ENCODE data around the gene MAPT.
"Not testable (repeated sequence)": the region's sequence is repeated elsewhere in the genome, so short reads cannot be mapped to it uniquely, and the experiment has no call there.

Gene MAPT

DNA sequence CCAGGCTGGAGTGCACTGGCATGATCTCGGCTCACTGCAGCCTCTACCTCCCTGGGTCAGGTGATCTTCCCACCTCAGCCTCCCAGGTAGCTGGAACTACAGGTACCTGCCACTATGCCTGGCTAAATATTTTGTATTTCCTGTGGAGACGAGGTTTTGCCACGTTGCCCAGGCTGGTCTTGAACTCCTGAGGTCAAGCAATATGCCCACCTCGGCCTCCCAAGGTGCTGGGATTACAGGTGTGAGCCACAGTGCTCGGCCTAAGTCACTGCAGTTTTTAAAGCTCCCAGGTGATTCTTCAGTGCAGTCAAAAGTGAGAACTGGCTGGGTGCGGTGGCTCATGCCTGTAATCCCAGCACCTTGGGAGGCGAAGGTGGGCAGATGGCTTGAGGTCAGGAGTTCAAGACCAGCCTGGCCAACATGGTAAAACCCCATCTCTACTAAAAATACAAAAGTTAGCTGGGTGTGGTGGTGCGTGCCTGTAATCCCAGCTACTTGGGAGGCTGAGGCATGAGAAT lies 125.1 kb downstream of the MAPT start:
- not testable (repeated sequence) for DNase-seq

DNA sequence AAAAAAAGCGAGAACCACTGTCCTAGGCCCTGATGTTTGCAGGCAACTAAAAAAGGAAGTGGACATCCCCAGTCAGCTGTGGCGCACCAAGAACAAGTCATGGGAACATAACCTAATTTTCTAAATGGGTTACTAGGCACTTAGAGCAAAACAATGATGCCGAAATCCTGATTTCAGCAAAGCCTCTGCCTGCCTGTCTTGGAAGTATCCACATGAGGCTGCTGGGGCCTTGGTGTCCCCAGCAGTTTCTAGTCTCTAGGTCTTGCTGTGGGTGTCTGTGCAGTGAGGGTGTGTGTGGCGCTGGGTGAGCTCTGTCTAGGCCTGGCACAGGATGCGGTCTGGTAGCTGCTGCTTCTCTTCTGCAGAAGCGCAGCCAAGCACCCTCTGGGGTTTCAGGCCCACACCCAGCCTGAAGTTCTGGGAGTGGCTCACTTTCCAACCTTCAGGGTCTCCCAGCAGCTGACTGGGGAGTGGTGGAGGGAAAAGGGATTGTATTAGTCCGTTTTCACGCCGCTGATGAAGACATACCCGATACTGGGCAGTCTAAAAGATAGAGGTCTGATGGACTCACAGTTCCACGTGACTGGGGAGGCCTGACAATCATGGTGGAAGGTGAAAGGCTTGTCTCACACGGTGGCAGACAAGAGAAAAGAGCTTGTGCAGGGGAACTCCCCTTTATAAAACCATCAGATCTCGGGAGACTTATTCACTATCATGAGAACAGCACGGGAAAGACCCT lies 125.8 kb downstream of the MAPT start:
- no peak for DNase-seq

DNA sequence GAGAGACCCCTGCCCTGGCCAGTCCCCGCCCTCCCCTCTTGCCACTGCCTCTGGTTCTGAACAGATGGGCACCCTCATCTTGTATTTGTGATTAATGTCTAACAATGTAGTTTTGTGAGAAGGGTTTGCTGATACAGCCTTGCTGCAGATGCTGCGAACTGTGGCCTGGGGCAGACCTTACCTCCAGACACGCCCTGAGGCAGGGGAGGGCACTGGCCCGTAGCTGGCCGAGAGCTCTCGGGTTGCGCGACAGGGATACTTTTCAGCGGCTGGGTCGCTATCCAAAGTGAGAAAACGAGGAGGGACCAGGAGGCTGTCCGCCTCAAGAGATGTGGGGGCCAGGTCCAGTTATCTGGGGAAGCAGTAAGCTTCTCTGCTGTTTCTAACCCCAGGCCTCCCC lies 126.6 kb downstream of the MAPT start:
- no peak for DNase-seq

DNA sequence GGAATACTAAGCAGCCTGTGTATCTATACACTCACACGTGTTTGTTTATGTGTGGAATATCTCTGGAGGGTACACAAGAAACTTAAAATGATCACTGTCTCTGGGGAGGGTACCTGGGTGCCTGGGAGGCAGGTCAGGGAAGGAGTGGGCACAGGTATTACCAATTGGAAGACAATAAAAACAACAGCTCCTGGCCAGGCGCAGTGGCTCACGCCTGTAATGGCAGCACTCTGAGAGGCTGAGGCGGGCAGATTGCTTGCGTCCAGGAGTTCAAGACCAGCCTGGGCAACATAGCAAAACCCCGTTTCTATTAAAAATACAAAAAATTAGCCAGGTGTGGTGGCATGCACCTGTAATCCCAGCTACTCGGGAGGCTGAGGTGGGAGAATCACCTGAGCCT lies 129.0 kb downstream of the MAPT start:
- not testable (repeated sequence) for DNase-seq

DNA sequence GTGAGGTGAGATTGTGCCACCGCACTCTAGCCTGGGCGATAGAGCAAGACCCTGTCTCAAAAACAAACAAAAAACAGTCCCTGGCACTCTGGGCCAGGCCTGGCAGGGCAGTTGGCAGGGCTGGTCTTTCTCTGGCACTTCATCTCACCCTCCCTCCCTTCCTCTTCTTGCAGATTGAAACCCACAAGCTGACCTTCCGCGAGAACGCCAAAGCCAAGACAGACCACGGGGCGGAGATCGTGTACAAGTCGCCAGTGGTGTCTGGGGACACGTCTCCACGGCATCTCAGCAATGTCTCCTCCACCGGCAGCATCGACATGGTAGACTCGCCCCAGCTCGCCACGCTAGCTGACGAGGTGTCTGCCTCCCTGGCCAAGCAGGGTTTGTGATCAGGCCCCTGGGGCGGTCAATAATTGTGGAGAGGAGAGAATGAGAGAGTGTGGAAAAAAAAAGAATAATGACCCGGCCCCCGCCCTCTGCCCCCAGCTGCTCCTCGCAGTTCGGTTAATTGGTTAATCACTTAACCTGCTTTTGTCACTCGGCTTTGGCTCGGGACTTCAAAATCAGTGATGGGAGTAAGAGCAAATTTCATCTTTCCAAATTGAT lies 129.5 kb downstream of the MAPT start:
- DNase-seq: no peak

DNA sequence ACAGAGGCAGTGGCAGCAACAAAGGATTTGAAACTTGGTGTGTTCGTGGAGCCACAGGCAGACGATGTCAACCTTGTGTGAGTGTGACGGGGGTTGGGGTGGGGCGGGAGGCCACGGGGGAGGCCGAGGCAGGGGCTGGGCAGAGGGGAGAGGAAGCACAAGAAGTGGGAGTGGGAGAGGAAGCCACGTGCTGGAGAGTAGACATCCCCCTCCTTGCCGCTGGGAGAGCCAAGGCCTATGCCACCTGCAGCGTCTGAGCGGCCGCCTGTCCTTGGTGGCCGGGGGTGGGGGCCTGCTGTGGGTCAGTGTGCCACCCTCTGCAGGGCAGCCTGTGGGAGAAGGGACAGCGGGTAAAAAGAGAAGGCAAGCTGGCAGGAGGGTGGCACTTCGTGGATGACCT lies 130.2 kb downstream of the MAPT start:
- no peak for DNase-seq

DNA sequence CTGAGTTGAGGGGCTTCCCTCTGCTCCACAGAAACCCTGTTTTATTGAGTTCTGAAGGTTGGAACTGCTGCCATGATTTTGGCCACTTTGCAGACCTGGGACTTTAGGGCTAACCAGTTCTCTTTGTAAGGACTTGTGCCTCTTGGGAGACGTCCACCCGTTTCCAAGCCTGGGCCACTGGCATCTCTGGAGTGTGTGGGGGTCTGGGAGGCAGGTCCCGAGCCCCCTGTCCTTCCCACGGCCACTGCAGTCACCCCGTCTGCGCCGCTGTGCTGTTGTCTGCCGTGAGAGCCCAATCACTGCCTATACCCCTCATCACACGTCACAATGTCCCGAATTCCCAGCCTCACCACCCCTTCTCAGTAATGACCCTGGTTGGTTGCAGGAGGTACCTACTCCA lies 130.7 kb downstream of the MAPT start:
- DNase-seq: no peak

DNA sequence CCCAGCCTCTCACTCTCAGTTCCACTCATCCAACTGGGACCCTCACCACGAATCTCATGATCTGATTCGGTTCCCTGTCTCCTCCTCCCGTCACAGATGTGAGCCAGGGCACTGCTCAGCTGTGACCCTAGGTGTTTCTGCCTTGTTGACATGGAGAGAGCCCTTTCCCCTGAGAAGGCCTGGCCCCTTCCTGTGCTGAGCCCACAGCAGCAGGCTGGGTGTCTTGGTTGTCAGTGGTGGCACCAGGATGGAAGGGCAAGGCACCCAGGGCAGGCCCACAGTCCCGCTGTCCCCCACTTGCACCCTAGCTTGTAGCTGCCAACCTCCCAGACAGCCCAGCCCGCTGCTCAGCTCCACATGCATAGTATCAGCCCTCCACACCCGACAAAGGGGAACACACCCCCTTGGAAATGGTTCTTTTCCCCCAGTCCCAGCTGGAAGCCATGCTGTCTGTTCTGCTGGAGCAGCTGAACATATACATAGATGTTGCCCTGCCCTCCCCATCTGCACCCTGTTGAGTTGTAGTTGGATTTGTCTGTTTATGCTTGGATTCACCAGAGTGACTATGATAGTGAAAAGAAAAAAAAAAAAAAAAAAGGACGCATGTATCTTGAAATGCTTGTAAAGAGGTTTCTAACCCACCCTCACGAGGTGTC lies 131.3 kb downstream of the MAPT start:
- DNase-seq: no peak

DNA sequence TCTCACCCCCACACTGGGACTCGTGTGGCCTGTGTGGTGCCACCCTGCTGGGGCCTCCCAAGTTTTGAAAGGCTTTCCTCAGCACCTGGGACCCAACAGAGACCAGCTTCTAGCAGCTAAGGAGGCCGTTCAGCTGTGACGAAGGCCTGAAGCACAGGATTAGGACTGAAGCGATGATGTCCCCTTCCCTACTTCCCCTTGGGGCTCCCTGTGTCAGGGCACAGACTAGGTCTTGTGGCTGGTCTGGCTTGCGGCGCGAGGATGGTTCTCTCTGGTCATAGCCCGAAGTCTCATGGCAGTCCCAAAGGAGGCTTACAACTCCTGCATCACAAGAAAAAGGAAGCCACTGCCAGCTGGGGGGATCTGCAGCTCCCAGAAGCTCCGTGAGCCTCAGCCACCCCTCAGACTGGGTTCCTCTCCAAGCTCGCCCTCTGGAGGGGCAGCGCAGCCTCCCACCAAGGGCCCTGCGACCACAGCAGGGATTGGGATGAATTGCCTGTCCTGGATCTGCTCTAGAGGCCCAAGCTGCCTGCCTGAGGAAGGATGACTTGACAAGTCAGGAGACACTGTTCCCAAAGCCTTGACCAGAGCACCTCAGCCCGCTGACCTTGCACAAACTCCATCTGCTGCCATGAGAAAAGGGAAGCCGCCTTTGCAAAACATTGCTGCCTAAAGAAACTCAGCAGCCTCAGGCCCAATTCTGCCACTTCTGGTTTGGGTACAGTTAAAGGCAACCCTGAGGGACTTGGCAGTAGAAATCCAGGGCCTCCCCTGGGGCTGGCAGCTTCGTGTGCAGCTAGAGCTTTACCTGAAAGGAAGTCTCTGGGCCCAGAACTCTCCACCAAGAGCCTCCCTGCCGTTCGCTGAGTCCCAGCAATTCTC lies 132.1 kb downstream of the MAPT start:
- no peak for DNase-seq

DNA sequence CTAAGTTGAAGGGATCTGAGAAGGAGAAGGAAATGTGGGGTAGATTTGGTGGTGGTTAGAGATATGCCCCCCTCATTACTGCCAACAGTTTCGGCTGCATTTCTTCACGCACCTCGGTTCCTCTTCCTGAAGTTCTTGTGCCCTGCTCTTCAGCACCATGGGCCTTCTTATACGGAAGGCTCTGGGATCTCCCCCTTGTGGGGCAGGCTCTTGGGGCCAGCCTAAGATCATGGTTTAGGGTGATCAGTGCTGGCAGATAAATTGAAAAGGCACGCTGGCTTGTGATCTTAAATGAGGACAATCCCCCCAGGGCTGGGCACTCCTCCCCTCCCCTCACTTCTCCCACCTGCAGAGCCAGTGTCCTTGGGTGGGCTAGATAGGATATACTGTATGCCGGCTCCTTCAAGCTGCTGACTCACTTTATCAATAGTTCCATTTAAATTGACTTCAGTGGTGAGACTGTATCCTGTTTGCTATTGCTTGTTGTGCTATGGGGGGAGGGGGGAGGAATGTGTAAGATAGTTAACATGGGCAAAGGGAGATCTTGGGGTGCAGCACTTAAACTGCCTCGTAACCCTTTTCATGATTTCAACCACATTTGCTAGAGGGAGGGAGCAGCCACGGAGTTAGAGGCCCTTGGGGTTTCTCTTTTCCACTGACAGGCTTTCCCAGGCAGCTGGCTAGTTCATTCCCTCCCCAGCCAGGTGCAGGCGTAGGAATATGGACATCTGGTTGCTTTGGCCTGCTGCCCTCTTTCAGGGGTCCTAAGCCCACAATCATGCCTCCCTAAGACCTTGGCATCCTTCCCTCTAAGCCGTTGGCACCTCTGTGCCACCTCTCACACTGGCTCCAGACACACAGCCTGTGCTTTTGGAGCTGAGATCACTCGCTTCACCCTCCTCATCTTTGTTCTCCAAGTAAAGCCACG lies 133.0 kb downstream of the MAPT start:
- DNase-seq: no peak

DNA sequence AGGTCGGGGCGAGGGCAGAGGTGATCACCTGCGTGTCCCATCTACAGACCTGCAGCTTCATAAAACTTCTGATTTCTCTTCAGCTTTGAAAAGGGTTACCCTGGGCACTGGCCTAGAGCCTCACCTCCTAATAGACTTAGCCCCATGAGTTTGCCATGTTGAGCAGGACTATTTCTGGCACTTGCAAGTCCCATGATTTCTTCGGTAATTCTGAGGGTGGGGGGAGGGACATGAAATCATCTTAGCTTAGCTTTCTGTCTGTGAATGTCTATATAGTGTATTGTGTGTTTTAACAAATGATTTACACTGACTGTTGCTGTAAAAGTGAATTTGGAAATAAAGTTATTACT lies 133.6 kb downstream of the MAPT start:
- DNase-seq: no peak

DNA sequence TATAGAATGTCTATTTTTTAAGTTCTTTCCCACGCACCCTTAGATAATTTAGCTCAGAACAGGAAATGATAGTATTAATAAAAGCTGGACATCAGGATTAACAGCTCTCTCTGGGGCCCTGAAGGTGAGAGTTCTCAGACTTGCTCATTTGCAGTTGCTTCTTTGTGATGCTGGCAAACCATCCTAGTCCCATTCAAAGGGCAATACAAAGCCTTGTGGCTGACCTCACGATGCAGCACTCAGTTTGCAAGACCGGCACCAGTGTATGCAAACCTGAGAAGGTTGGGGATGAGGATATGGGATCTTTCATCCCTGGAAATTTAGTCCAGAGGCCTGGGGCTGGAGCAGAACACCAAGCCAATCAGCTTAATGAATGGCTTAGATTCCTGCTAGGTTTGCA lies 134.0 kb downstream of the MAPT start:
- DNase-seq: no peak

DNA sequence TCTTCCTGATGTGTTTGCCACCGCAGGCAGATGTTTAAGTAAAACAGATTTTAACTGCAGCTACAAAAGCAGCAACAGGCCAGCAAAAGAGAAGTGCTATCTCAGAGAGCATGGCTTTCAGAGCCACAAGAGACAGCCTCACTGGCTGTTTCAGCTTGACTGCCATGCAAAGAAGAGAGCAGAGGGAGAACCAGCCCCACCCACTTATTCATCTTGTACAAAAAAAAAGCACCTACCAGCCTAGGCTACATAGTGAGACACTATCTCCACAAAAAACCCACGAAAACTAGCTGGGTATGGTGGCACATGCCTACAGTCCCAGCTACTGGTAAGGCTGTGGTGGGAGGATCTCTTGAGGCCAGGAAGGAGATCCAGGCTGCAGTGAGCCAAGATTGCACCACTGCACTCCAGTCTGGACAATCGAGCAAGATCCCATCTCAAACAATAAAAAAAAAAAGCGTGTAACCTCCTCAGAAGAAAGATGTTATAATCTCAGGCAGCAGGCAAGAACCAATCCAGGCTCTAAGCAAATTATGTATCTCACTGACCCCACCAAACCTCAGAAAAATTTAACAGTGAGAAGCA lies 134.7 kb downstream of the MAPT start:
- DNase-seq: no peak

DNA sequence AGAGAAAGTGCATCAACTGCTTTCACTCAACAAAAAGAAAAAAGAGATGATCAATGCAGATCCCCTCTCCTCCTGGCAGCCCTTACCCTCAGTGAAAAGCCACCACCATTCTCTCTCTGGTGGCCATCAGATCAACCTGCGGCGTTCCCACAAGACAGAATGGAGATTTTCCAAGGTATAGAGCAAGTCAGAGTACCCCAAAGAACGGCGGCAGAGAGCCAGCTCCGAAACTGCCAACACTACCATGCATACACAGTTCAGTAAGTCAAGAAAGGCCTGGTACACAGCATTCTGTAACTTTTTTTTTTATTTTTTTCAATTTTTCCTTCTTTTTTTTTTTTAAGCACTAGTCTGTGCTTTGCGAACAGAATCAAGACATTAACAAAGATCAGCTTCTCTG lies 135.3 kb downstream of the MAPT start:
- no peak for DNase-seq

DNA sequence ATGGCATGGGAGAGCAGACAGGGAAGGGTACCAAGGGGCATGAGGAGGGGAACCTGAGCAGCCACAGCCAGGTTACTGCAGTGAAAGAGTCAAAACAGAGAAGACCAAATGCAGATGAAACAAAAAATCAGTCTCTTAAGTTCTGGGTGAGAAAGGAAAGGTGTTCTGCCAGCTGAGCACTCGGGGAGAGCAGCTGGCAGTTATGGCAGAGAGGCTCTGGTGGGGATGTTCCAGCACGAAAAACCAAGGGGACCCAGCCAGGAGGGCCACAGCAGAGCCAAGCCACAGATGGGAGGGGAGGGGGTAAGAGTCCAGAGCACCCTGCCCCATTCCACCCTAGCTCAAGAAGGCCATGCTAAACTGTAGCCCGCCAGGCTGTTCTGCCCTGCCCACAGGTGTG lies 136.4 kb downstream of the MAPT start:
- DNase-seq: no peak

DNA sequence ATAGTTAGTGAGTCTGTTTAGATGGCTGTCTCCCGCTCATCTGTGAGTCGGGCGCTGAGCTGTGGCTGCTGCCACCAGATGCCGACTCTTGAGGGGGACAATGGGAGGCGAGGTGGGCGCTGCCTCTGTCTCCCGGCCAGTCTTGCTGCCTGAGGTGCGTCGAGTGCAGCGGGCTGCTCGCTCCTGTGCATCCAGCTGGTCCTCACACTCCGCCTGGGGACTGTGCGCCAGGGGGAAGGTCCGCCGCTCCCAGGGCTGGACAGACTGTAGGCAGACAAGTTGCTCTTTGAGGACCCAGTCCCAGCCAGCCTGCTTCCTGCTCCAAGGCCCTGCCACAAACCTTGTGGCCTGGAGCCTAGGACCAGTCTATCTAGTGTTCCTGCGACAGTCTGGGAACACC lies 137.1 kb downstream of the MAPT start:
- DNase-seq: no peak

DNA sequence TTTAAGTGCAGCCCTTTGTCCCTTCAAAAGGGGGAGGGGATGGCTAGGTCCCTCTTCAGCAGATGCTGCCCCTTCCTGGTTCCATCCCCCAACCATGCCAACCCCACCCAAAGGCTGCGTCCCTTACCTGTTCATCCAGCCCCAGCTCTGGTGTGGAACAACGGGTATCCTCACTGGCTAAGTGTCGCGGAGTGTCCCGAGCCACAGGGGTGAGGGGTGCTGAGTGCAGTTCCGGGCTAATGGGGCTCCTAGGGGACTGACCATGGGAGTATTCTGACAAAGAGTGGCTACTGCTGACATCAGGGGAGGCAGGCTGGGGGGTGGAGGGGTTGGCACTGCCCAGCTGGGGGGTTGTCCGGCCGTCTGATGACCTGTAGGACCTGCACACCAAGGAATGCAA lies 137.6 kb downstream of the MAPT start:
- DNase-seq: no peak

DNA sequence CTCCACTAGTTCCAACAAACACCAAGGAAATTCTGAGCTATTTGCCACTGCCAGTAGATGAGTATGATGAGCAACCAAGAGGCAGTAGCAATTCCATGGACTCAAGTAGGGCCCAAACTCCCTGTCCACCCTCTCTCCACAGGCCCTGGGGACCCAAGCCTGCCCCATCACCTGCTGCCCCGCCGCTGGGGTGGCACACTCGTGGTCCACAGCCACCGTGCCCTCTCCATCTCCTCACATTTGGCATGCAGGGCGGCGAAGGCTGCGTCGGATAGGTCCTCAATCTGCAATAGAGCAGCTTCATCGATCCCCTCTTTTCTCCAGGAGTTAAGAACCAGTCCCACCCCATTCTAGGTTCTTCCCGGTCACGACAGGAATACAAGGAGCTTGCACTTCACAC lies 138.6 kb downstream of the MAPT start:
- DNase-seq: no peak

DNA sequence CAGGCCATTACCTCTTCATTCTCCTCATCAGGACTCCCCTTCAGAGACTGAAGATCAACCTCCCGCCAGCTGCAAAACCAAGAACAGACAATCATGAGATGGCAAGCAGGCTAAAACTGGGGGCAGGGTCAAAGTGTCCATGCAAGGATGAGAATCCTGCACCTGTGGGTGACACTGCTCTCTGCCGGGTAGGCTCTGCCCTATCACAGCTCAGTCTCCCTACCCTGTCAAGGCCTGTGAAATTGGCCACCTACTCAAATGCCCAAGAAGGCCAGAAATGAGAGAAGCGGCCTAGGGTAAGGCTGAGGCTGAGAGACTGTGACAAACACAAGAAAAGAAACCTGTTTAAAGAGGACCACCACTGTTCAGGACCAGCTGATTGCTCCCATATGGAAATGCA lies 139.0 kb downstream of the MAPT start:
- no peak for DNase-seq

DNA sequence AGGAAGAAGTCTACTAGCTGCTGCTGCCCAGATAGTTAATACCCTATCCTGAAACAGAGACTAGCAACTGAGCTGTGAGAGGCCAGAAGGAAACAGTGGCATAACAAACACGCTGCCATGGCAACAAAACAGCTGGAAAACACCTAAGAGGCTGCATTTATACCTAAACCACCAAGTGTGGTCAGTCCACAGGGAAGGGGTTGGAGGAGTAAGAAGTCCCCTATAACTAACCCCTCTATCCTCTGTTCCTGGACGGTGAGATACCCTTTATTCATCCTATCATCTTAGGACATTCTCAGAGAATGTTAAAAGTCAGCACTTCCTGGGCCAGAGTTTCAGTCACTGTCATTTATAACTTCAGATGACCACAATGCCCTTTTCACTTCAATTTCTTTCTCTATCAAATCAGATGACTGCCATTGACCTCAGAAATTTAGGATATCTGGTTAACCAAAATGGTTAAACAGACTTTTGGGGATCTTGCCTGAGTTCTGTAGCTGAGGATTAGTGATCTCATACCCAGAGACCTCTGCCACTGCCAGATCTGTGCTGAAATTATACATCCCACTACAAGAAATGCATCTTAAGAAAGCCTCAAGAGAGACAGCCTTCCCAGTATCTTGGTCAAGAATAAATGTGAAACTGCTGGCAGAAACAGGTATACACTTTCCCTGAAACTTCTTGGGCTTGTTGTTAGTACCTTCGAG lies 140.9 kb downstream of the MAPT start:
- DNase-seq: no peak

DNA sequence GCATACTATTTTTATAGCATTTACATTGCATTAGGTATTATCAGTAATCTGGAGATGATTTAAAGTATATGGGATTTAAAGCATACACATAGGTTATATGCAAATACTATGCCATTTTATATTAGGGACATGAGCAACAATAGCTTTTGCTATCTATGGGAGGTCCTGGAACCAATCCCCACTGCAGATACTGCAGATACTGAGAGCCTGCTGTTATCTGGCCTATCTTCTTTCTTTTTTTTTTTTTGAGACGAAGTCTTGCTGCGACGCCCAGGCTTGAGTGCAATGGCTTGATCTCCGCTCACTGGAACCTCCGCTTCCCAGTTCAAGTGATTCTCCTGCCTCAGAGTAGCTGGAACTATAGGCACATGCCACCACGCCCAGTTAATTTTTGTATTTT lies 142.1 kb downstream of the MAPT start:
- DNase-seq: no peak
